Sigmoid colon (tissue), 7 donors: ENCODE data around the gene ZNF480. TPM values are rescaled to one million over a fixed set of nuclear protein-coding genes. Genes with fewer than 3 reads are reported as not detected.
A peak's percentile ranks its signal among the peaks of the same experiment; 100 is the strongest.
"Not testable (repeated sequence)": the region's sequence is repeated elsewhere in the genome, so short reads cannot be mapped to it uniquely, and the experiment has no call there.

ENCODE experiments used
- DNase-seq: peaks from one replicate; pipeline ENCODE4 v3.0.0-alpha.2; 2019
- H3K27ac ChIP-seq, 4 donors: fragments of 200-600 bp; sonication (generic); one replicate each; pipeline ENCODE4 v1.5.1; 2016 to 2019; ENCODE audit warnings: mild to moderate bottlenecking in 1 of 4
- H3K27me3 ChIP-seq, 3 donors: fragments of 200-600 bp; sonication (generic); one replicate each; pipeline ENCODE4 v1.5.1; 2019; ENCODE audit warnings: mild to moderate bottlenecking in 1 of 3
- H3K36me3 ChIP-seq, 4 donors: fragments of 200-600 bp; sonication (generic); one replicate each; pipeline ENCODE4 v1.5.1; 2016 to 2019
- H3K4me1 ChIP-seq, 4 donors: fragments of 200-600 bp; sonication (generic); one replicate each; pipeline ENCODE4 v1.5.1; 2017 to 2019
- H3K4me3 ChIP-seq, 4 donors: fragments of 200-600 bp; sonication (generic); one replicate each; pipeline ENCODE4 v1.5.1; 2017 to 2019; ENCODE audit warnings: mild to moderate bottlenecking in 2 of 4, moderate library complexity in 1 of 4
- H3K9me3 ChIP-seq, 4 donors: fragments of 200-600 bp in 3 of 4; sonication (generic) in 3 of 4; one replicate each; pipeline versions ENCODE4 v1.5.1 to v1.6.1; 2013 to 2019
- CTCF ChIP-seq, 4 experiments: fragments of 450-650 bp in 3 of 4; fragments of 200-600 bp in 1 of 4; IDR thresholded peaks; one replicate each; pipeline ENCODE4 v1.5.1; 2016 to 2019; ENCODE audit warnings: antibody characterized with exemption in 4 of 4, mild to moderate bottlenecking in 3 of 4, moderate library complexity in 2 of 4
- EP300 ChIP-seq, 4 donors: sonication (generic); formaldehyde crosslinking; IDR thresholded peaks; one replicate each; pipeline ENCODE4 v1.6.1; 2017; ENCODE audit warnings: antibody characterized with exemption in 4 of 4
- POLR2A ChIP-seq, 2 donors: fragments of 450-650 bp; IDR thresholded peaks; one replicate each; pipeline ENCODE4 v1.6.1; 2016; ENCODE audit warnings: antibody characterized with exemption in 2 of 2, mild to moderate bottlenecking in 2 of 2, moderate library complexity in 2 of 2
- POLR2AphosphoS5 ChIP-seq, 4 donors: sonication (generic); formaldehyde crosslinking; IDR thresholded peaks; one replicate each; pipeline ENCODE4 v1.6.1; 2017; ENCODE audit warnings: antibody characterized with exemption in 4 of 4
- WGBS, 2 donors: extraction: QIAGEN DNeasy Blood & Tissue Kit; methylation state at CpG; one replicate each; pipeline ENCODE4 v1.1.7; 2013; 5-methylcytosine and 5-hydroxymethylcytosine counted together
- intact Hi-C: fragments of 100-400 bp; cut with DNase I; formaldehyde crosslinking; loops from one replicate; pipeline ENCODE4 v1.15.1; 2023
- polyA plus RNA-seq, 3 donors: library from polyadenylated mRNA; stranded (reverse); fragments of 200-250 nt; gene quantifications; one replicate each; pipeline ENCODE4 v1.2.3, GENCODE V29; 2013
- total RNA-seq, 4 donors: library from RNA; depleted of rRNA; stranded (reverse); fragments of >200 nt; gene quantifications; one replicate each; pipeline ENCODE4 v1.1.0, GENCODE V29; 2016
- donor health status: healthy with polysubstance abuse.
- donor health status: Bipolar disorder and iron deficiency.
- donor health status: healthy.

ZNF480 gene
- total RNA-seq = 10 to 100 TPM in 1 of 4 donors, 1 to 10 TPM in 3; 7.5 to 11.2 (median 8.1) TPM
- 1 to 10 TPM; 3.5 to 6.0 (median 4.2) TPM for polyA plus RNA-seq

- peaks cover 0 to 15% (median 0%) of the 10 kb centered on the region in 4 donors for H3K9me3 ChIP-seq
- TF ChIP-seq POLR2AphosphoS5 (IDR thresholded peaks at IDR 0.05) = peak; percentile 80 to 95 (median 88)
- peak in 2 of 4 experiments; percentile 13 to 15 for TF ChIP-seq CTCF (IDR thresholded peaks at IDR 0.05)
- TF ChIP-seq EP300 (IDR thresholded peaks at IDR 0.05) = no peak
- TF ChIP-seq POLR2A (IDR thresholded peaks at IDR 0.05) = peak; percentile 42 to 61
- no peaks in the 10 kb centered on the region for H3K27me3 ChIP-seq
- peak within 1 kb of the TSS; percentile 89 to 95 (median 92) for H3K27ac ChIP-seq
- peak; percentile 92 for DNase-seq
- intact Hi-C loops = loop anchor here (1.0 to 5.0 kb wide), 3 partner anchors 28 to 100 kb away; partner anchors contain the start of genes ZNF528, ZNF610 and ZNF766
- WGBS, 2 donors = 0 to 1% methylated on average over 66 to 75 of the region's 75 CpGs
- peaks cover 10 to 29% (median 21%) of the 10 kb centered on the region in 4 donors for H3K36me3 ChIP-seq
- peak within 1 kb of the TSS; percentile 64 to 93 (median 84) for H3K4me3 ChIP-seq
- H3K4me1 ChIP-seq = peaks cover 0 to 19% (median 12%) of the 10 kb centered on the region in 4 donors
Observed at GRCh38 chr19:52296773-52297600, at the start of gene ZNF480. Gene ZNF480 (plus strand): TSS chr19:52297169. CDS start chr19:52300413, 3,244 bp downstream.

- no peak for DNase-seq
Observed at GRCh38 chr19:52248241-52248640, 48.7 kb upstream of the ZNF480 start.

DNA sequence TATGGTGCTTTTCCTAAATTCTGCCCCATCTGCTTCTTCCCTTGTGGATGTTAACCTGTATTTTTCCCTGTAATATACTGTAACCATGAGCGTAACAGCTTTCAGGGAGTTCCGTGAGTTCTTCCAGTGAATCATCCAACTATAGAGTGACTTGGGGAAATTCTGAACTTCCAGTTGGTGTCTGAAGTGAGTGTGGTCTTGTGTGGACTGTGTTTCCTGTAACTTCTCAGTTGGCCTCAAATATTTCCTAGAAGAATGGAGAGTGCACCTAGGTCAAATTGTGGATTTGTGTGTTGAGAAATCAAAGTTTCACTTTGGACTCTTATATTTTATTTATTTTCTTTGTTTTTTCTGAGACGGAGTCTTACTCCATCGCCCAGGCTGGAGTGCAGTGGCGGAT is 38.5 kb upstream of the ZNF480 start:
- TF ChIP-seq EP300 (IDR thresholded peaks at IDR 0.05) (no peak), POLR2AphosphoS5 (IDR thresholded peaks at IDR 0.05) (no peak), POLR2A (IDR thresholded peaks at IDR 0.05) (no peak), CTCF (IDR thresholded peaks at IDR 0.05) (no peak)
- Histone ChIP-seq H3K36me3 (no peaks in the 10 kb centered on the region), H3K9me3 (no peaks in the 10 kb centered on the region), H3K27ac (no peak overlapping the region), H3K4me3 (no peak overlapping the region), H3K27me3 (no peaks in the 10 kb centered on the region), H3K4me1 (no peaks in the 10 kb centered on the region)
- 94 to 97% methylated on average over 5 of the region's 5 CpGs for WGBS, 2 donors
- DNase-seq = no peak
- intact Hi-C loops = no loop called here

More at GRCh38 chr19:52248241-52248640, 48.7 kb upstream of the ZNF480 start:
- WGBS, 2 donors = 14 to 15% methylated on average over 6 of the region's 6 CpGs
- H3K27me3 ChIP-seq = no peaks in the 10 kb centered on the region
- intact Hi-C loops = loop anchor here (5.0 kb wide), 1 partner anchor 499 kb away; no protein-coding TSS in a partner anchor
- TF ChIP-seq CTCF (IDR thresholded peaks at IDR 0.05) (peak; percentile 19 to 51 (median 24)), EP300 (IDR thresholded peaks at IDR 0.05) (no peak), POLR2AphosphoS5 (IDR thresholded peaks at IDR 0.05) (no peak)
- H3K4me1 ChIP-seq = no peaks in the 10 kb centered on the region
- H3K36me3 ChIP-seq = no peaks in the 10 kb centered on the region
- H3K9me3 ChIP-seq = no peaks in the 10 kb centered on the region
- no peak overlapping the region for H3K27ac ChIP-seq
- no peak overlapping the region for H3K4me3 ChIP-seq

DNA sequence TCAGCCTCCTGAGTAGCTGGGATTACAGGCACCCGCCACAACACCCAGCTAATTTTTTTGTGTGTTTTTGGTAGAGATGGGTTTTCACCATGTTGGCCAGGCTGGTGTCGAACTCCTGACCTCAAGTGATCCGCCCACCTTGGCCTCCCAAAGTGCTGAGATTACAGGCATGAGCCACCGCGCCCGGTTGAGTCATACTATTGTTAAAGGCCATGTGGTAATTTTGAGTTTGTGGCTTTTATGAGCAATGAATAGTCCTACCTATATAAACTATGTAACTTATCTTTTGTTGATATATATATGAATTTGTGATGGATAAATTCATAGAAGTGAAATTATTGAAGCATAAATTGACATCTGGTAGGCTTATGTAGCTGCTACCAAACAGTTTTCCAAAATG is 31.4 kb upstream of the ZNF480 start:
- H3K9me3 ChIP-seq, H3K4me3 ChIP-seq, H3K4me1 ChIP-seq, H3K36me3 ChIP-seq, H3K27ac ChIP-seq, DNase-seq, H3K27me3 ChIP-seq: not testable (repeated sequence)
- WGBS, 2 donors = 85 to 89% methylated on average over 6 of the region's 6 CpGs
- intact Hi-C loops = loop anchor here (5.0 kb wide), 1 partner anchor 72 kb away; the partner anchor contains the start of gene ZNF610
